ENCODE data around the gene EVPL. TPM values are rescaled to one million over a fixed set of nuclear protein-coding genes. Genes with fewer than 3 reads are reported as not detected.
A peak's percentile ranks its signal among the peaks of the same experiment; 100 is the strongest.

Gene EVPL
- total and polyA plus RNA-seq, 2 of the 13 experiments (the other 11 are each of a cell fraction or from before 2014, with no cell fraction given): 2.1 to 8.2 TPM

DNA sequence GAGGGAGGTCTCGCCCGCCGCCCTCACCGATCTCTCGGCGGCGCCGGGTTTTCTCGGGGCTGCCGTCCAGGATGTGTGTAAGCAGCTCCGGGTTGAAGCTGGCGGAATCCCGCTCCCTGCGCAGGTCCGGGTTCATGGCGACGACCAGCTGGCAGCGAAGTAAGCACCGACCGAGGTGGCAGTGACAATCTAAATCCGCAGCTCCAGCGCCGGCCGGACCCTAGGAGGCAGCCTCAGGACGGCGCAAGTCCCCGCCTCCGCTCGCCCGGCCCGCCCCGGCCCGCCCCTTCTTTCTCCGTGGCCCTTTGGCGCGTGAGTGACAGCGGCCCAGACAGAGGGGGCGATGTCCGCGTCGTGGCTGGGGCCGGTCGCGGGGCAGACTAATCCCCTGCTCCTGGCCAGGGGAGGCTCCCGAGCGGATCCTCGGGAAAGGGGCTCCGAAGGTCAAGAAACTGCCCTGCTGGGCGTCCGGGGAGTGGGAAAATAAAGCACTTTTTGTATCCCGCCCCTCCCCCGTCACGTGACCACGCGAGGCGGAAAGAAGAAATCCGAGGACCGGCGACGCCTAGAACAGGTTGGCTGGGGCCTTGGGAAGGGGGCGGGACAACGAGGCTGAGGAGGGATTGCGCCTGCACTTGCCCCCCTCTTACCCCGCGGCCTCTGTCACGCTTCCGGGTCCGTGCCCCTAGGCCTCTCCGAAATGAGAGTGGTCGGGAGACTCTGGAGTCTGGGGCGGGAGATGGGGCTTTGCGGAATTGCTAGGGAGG, 48.0 kb downstream of the EVPL start, which contains the start of the genes ACOX1 and TEN1 (continued):
- TF ChIP-seq ATF7 (IDR thresholded peaks at IDR 0.05) (no peak), ATF7 (CRISPR knock-in tag; IDR thresholded peaks at IDR 0.05) (peak; percentile 87; the same call in 1 of the 2 replicates), DBP (CRISPR knock-in tag; IDR thresholded peaks at IDR 0.05; ENCODE audit: not compliant biosample characterization) (peak; percentile 89), NKX3-1 (CRISPR knock-in tag; IDR thresholded peaks at IDR 0.05) (peak; percentile 67; the same call in 1 of the 2 replicates), ZNF234 (CRISPR knock-in tag; conservative IDR thresholded peaks at IDR 0.05) (no peak; the same call in 1 of the 2 replicates), ZNF451 (CRISPR knock-in tag; IDR thresholded peaks at IDR 0.05) (peak; percentile 91), MTA3 (CRISPR knock-in tag; IDR thresholded peaks at IDR 0.05) (0 out of 2 replicates have a peak, but pooled peaks have one; percentile 28), MYNN (CRISPR knock-in tag; IDR thresholded peaks at IDR 0.05; ENCODE audit: low read depth) (no peak; the same call in none of the 2 replicates), ZNF607 (CRISPR knock-in tag; IDR thresholded peaks at IDR 0.05; ENCODE audit: borderline replicate concordance) (no peak; the same call in 1 of the 2 replicates), ZNF615 (CRISPR knock-in tag; IDR thresholded peaks at IDR 0.05; ENCODE audit: borderline replicate concordance) (no peak), IKZF5 (CRISPR knock-in tag; IDR thresholded peaks at IDR 0.05) (peak; percentile 80), SMARCE1 (IDR thresholded peaks at IDR 0.05; ENCODE audit: borderline replicate concordance) (no peak), ZKSCAN5 (CRISPR knock-in tag; IDR thresholded peaks at IDR 0.05) (no peak; the same call in 1 of the 2 replicates), ZNF792 (CRISPR knock-in tag; IDR thresholded peaks at IDR 0.05) (peak; percentile 45; the same call in 1 of the 2 replicates), ZNF75D (CRISPR knock-in tag; IDR thresholded peaks at IDR 0.05; ENCODE audit: borderline replicate concordance) (0 out of 2 replicates have a peak, but pooled peaks have one; percentile 2), PHF5A (CRISPR knock-in tag; IDR thresholded peaks at IDR 0.05; ENCODE audit: low read depth, unreplicated experiment) (peak; percentile 92), ZNF432 (CRISPR knock-in tag; IDR thresholded peaks at IDR 0.05; ENCODE audit: borderline replicate concordance) (no peak), TRIM22 (IDR thresholded peaks at IDR 0.05) (no peak)
- TF ChIP-seq, protein P1, sequence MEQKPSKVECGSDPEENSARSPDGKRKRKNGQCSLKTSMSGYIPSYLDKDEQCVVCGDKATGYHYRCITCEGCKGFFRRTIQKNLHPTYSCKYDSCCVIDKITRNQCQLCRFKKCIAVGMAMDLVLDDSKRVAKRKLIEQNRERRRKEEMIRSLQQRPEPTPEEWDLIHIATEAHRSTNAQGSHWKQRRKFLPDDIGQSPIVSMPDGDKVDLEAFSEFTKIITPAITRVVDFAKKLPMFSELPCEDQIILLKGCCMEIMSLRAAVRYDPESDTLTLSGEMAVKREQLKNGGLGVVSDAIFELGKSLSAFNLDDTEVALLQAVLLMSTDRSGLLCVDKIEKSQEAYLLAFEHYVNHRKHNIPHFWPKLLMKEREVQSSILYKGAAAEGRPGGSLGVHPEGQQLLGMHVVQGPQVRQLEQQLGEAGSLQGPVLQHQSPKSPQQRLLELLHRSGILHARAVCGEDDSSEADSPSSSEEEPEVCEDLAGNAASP (CRISPR knock-in tag; IDR thresholded peaks at IDR 0.05; ENCODE audit: borderline replicate concordance): peak; percentile 64
- TF ChIP-seq, protein P2, sequence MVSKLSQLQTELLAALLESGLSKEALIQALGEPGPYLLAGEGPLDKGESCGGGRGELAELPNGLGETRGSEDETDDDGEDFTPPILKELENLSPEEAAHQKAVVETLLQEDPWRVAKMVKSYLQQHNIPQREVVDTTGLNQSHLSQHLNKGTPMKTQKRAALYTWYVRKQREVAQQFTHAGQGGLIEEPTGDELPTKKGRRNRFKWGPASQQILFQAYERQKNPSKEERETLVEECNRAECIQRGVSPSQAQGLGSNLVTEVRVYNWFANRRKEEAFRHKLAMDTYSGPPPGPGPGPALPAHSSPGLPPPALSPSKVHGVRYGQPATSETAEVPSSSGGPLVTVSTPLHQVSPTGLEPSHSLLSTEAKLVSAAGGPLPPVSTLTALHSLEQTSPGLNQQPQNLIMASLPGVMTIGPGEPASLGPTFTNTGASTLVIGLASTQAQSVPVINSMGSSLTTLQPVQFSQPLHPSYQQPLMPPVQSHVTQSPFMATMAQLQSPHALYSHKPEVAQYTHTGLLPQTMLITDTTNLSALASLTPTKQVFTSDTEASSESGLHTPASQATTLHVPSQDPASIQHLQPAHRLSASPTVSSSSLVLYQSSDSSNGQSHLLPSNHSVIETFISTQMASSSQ (IDR thresholded peaks at IDR 0.05; ENCODE audit: low read depth): no peak; the same call in none of the 2 replicates
- TF ChIP-seq, protein P2 (CRISPR knock-in tag; IDR thresholded peaks at IDR 0.05; ENCODE audit: borderline replicate concordance): no peak; the same call in 1 of the 2 replicates

Data from HepG2 (cell line).